ENCODE results near the gene ARL15.

- TF ChIP-seq POLR2A (IDR thresholded peaks at IDR 0.05) (no peak), EP300 (IDR thresholded peaks at IDR 0.05) (no peak)
- TF ChIP-seq, protein P1, sequence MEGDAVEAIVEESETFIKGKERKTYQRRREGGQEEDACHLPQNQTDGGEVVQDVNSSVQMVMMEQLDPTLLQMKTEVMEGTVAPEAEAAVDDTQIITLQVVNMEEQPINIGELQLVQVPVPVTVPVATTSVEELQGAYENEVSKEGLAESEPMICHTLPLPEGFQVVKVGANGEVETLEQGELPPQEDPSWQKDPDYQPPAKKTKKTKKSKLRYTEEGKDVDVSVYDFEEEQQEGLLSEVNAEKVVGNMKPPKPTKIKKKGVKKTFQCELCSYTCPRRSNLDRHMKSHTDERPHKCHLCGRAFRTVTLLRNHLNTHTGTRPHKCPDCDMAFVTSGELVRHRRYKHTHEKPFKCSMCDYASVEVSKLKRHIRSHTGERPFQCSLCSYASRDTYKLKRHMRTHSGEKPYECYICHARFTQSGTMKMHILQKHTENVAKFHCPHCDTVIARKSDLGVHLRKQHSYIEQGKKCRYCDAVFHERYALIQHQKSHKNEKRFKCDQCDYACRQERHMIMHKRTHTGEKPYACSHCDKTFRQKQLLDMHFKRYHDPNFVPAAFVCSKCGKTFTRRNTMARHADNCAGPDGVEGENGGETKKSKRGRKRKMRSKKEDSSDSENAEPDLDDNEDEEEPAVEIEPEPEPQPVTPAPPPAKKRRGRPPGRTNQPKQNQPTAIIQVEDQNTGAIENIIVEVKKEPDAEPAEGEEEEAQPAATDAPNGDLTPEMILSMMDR (IDR thresholded peaks at IDR 0.05): no peak
These were observed 226.5 kb downstream of the ARL15 start for GRCh38 chr5:54083851-54084250.
